Measurements from ENCODE around the gene BAZ2B.

The BAZ2B gene

DNA sequence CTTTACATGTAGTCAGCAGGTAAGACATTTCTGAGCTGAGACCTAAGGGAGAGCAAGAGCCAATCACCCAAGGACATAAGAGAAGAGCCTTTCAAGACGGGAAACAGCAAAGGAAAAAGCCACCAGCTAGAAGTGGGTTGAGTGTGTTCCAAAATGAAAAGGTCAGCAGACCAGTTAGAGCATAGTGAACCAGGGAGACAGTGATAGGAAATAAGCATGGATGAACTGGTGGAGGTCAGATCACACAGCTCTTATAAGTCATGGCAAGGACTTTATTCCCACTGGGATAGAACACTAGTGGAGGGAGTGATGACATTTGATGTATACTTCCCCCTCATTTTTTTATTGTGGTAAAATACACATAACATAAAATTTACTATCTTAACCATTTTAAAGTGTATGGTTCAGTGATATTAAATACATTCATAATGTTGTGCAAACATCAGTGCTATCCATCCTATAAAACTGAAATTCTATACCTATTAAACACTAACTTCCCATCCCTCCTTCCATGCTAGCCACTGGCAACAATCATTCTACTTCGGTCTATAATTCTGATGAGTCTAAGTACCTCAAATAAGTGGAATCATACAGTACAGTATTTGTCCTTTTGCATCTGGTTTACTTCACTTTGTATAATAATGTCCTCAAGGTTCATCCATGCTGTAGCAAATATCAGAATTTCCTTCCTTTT, 174.0 kb downstream of the BAZ2B start:
- H3K9me3 ChIP-seq: no peaks in the 10 kb centered on the region
- no peak overlapping the region for H3K4me3 ChIP-seq
- no peak for TF ChIP-seq Cebpa-rat (IDR thresholded peaks at IDR 0.05)
- H3K4me2 ChIP-seq: peak overlapping the region; percentile 52
- no peak overlapping the region for H3K9ac ChIP-seq
- peaks cover 19% of the 10 kb centered on the region for H3K4me1 ChIP-seq
- no peaks in the 10 kb centered on the region for H4K20me1 ChIP-seq
- H3K36me3 ChIP-seq: peaks cover 70% of the 10 kb centered on the region
- no peaks in the 10 kb centered on the region for H3K27me3 ChIP-seq
- H3K27ac ChIP-seq: no peak overlapping the region

DNA sequence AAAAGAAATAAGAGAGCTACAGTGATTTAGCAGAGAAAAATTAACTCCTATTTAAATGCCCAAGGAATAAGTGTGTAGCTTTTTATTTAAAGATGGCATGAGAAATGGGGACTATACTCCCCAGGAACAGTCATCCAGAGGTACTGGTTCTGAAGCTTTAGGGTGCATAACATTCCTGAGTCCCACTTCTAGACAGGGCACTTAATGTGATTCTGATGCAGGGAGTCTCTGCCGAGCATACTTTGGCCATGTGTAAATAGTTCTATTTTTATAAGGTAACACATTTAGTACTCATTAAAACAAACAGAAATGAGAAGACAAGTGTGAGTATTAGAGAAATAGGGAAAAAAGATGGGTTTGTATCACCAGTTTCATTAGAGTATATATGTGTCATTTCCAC, 175.2 kb downstream of the BAZ2B start:
- H4K20me1 ChIP-seq: no peaks in the 10 kb centered on the region
- H3K9ac ChIP-seq: no peak overlapping the region
- H3K27me3 ChIP-seq: no peaks in the 10 kb centered on the region
- H3K4me2 ChIP-seq: no peak overlapping the region
- H3K4me1 ChIP-seq: peaks cover 19% of the 10 kb centered on the region
- H3K4me3 ChIP-seq: no peak overlapping the region
- no peak for TF ChIP-seq Cebpa-rat (IDR thresholded peaks at IDR 0.05)
- H3K36me3 ChIP-seq: peaks cover 68% of the 10 kb centered on the region
- H3K9me3 ChIP-seq: no peaks in the 10 kb centered on the region
- H3K27ac ChIP-seq: no peak overlapping the region

DNA sequence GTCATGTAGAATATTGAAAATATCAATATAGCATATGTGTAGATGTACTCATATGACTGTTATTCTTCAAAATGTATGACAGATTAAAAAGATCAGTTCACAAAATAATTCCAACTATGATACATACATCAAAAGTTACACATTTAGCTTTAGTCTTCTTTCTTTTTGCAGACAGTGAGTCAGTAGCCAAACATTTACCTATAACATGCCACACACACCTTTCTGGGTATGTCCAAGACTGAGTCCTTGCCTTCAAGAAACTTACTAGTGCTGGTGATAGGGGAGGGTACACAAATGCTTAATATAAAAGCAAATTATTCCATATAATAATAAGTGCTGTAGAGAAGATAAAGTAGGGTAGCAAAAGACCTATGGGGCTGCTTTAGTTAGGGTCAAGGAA, 176.9 kb downstream of the BAZ2B start:
- TF ChIP-seq Cebpa-rat (IDR thresholded peaks at IDR 0.05): no peak
- Histone ChIP-seq H3K4me3 (no peak overlapping the region), H3K9me3 (no peaks in the 10 kb centered on the region), H3K27ac (no peak overlapping the region), H3K4me1 (peaks cover 19% of the 10 kb centered on the region), H3K27me3 (no peaks in the 10 kb centered on the region), H4K20me1 (no peaks in the 10 kb centered on the region), H3K9ac (no peak overlapping the region), H3K36me3 (peaks cover 57% of the 10 kb centered on the region), H3K4me2 (no peak overlapping the region)

DNA sequence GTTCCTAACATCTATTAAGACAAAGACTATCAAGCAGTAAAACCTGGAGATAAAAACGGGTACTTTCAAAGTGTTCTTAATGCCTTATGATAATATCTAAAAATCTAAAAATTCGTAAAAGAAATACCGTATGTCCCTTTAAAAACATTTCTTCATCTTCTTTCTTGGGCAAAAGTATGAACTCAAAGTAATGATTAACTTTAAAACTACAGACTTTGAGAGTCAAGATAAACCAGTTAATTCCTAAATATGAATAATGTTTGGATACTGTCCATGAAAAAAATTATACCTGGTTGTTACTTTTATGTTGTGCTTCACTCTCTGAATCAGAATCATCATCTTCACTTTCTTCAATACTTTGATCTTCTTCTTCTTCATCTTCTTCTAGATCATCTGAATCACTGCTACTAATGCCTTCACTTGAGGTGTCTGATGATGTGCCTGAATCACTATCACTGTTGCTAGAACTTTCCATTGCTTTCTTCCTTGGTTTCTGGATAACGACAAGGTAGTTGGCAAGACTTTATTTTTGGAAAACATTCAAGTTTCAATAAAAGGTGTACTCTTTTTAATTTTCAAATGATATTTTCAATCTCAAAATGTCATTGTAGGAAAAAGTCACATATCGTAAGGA, 177.5 kb downstream of the BAZ2B start:
- Histone ChIP-seq H3K9ac (no peak overlapping the region), H3K36me3 (peaks cover 52% of the 10 kb centered on the region)
- no peak for TF ChIP-seq Cebpa-rat (IDR thresholded peaks at IDR 0.05)

DNA sequence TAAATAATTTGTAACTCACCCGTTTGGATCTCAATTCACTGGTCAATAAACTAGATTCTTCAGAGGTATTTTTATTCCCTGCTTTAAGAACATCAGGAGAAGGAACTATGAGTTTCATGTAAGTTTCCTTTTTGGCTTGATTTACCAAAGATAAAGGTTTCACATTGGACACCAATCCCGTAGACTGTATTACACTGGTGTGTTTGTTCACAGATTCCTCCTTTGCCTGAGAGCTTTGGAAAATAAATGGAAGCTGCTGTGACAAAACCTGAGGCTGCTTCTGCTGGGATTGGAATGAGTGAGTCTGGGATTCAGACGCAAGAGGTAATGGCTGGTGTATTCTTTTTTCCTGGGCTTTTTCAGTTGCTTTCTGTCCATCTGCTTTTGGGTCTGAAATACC, 178.1 kb downstream of the BAZ2B start:
- H4K20me1 ChIP-seq: no peaks in the 10 kb centered on the region

More for the DNA sequence above, 177.5 kb downstream of the BAZ2B start:
- H3K27ac ChIP-seq: no peak overlapping the region
- H4K20me1 ChIP-seq: no peaks in the 10 kb centered on the region
- no peaks in the 10 kb centered on the region for H3K27me3 ChIP-seq
- no peaks in the 10 kb centered on the region for H3K9me3 ChIP-seq
- H3K4me1 ChIP-seq: peaks cover 19% of the 10 kb centered on the region
- H3K4me3 ChIP-seq: no peak overlapping the region
- H3K4me2 ChIP-seq: no peak overlapping the region

DNA sequence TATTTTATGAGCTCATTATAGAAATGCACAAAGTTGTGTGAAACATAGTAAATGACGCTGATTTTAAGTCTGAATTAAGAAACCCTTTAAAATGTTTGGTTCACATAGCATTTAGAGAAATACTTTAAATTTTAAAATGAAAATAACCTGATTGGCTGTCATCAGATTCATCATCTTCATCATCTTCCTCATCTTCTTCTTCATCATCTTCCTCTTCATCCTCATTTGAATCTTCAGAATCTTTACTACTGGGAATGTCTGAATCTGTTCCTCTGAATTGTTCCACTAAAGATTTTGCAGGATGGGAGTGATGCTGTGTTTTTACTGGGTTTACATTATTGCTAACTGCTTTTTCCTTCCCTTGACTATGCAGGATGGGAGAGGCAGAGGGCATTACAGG, 183.7 kb downstream of the BAZ2B start:
- H3K27ac ChIP-seq: no peak overlapping the region
- no peak overlapping the region for H3K9ac ChIP-seq
- TF ChIP-seq Cebpa-rat (IDR thresholded peaks at IDR 0.05): no peak
- H3K4me2 ChIP-seq: no peak overlapping the region
- no peaks in the 10 kb centered on the region for H3K9me3 ChIP-seq
- H3K4me1 ChIP-seq: no peaks in the 10 kb centered on the region
- no peaks in the 10 kb centered on the region for H3K27me3 ChIP-seq
- H3K36me3 ChIP-seq: peaks cover 35% of the 10 kb centered on the region
- no peak overlapping the region for H3K4me3 ChIP-seq
- no peaks in the 10 kb centered on the region for H4K20me1 ChIP-seq

More for the DNA sequence above, 178.1 kb downstream of the BAZ2B start:
- H3K27me3 ChIP-seq: no peaks in the 10 kb centered on the region
- TF ChIP-seq Cebpa-rat (IDR thresholded peaks at IDR 0.05): no peak
- peaks cover 18% of the 10 kb centered on the region for H3K4me1 ChIP-seq
- no peaks in the 10 kb centered on the region for H3K9me3 ChIP-seq
- H3K4me3 ChIP-seq: no peak overlapping the region
- H3K27ac ChIP-seq: no peak overlapping the region
- no peak overlapping the region for H3K4me2 ChIP-seq
- H3K36me3 ChIP-seq: peaks cover 49% of the 10 kb centered on the region
- H3K9ac ChIP-seq: no peak overlapping the region

DNA sequence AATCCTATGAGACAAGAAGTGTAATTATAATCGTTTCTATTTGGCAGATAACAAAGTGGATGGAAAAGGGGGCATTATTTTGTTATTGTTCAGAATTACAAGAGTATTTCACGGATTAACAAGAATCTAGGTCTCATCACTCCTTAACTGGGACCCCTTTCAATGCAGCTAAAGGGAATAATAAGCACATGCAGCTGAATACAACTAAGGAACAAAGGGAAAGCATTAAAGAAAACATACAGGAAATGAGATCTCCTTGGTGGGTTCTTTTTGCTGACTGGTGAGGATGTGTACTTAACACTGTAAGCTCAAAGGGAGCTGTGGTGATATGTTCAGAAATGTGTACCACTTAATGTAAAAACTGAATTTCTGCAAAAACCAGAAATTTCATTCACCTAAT, 189.3 kb downstream of the BAZ2B start:
- no peak for TF ChIP-seq Cebpa-rat (IDR thresholded peaks at IDR 0.05)
- Histone ChIP-seq H3K4me3 (no peak overlapping the region), H3K4me2 (no peak overlapping the region), H3K36me3 (peaks cover 24% of the 10 kb centered on the region), H3K9ac (no peak overlapping the region), H3K27me3 (no peaks in the 10 kb centered on the region), H4K20me1 (no peaks in the 10 kb centered on the region), H3K9me3 (no peaks in the 10 kb centered on the region), H3K4me1 (peaks cover 3% of the 10 kb centered on the region; the same call in 1 of the 2 replicates), H3K27ac (no peak overlapping the region)

DNA sequence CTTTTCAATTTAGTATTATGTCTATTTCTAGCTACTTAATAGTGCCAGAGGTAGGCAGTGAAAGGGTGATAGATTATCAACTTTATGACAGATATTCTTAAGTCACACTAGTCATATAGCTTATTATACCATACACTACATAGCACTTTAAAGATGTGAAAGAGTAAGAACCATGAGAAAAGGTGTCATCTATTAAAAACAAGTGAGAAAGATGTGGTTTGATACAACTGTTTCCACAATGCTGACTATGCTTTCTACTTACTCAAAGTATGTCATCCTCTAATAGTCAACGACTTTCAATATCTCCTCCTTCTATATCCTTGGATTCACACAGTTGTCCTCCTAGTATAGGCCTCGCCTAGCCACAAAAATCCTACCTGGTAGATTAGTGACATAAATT, 196.9 kb downstream of the BAZ2B start:
- Histone ChIP-seq H3K36me3 (peaks cover 13% of the 10 kb centered on the region; the same call in 1 of the 2 replicates), H3K4me3 (no peak overlapping the region), H3K4me2 (no peak overlapping the region), H3K27me3 (no peaks in the 10 kb centered on the region), H3K9ac (no peak overlapping the region), H3K9me3 (no peaks in the 10 kb centered on the region), H3K4me1 (no peaks in the 10 kb centered on the region), H3K27ac (no peak overlapping the region), H4K20me1 (no peaks in the 10 kb centered on the region)
- TF ChIP-seq Cebpa-rat (IDR thresholded peaks at IDR 0.05): no peak

DNA sequence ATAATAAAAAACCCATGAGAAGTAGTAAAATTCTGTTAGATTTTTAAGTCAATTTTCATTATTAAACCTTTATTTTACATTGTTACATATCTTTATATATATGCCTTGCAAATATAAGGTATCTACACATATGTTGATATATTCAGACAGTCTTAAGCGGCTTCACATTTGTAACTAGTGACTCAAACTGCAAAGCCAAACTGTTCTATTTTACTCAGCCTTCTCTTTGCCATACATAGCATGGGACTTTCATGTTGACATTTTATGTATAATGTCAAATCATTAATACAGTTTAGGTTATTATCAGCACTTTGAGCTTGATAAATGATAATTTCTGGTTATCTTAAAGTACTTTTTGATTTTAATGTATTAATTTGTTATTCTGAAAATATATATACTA, 204.9 kb downstream of the BAZ2B start:
- Histone ChIP-seq H3K4me1 (no peaks in the 10 kb centered on the region), H3K36me3 (peaks cover 28% of the 10 kb centered on the region; the same call in 1 of the 2 replicates), H3K9ac (no peak overlapping the region), H4K20me1 (no peaks in the 10 kb centered on the region), H3K9me3 (no peaks in the 10 kb centered on the region), H3K27ac (no peak overlapping the region), H3K4me3 (no peak overlapping the region), H3K4me2 (no peak overlapping the region), H3K27me3 (no peaks in the 10 kb centered on the region)
- TF ChIP-seq Cebpa-rat (IDR thresholded peaks at IDR 0.05): no peak

DNA sequence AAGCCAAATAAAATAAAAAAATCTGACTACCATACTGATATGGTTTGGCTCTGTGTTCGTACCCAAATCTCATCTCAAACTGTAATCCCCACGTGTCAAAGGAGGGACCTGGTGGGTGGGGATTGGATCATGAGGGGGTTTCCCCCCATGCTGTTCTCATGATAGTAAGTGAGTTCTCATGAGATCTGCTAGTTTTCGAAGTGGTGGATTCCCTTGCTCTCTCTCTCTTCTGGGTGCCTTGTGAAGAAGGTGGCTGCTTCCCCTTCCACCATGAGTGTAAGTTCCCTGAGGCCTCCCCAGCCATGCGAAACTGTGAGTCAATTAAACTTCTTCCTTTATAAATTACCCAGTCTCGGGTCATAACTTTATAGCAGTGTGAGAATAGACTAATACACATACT, 206.1 kb downstream of the BAZ2B start:
- H3K4me1 ChIP-seq: no peaks in the 10 kb centered on the region
- H3K36me3 ChIP-seq: peaks cover 34% of the 10 kb centered on the region; the same call in 1 of the 2 replicates
- no peaks in the 10 kb centered on the region; the same call in 1 of the 2 replicates for H3K9me3 ChIP-seq
- no peak overlapping the region for H3K4me2 ChIP-seq
- no peak overlapping the region for H3K27ac ChIP-seq
- no peak for TF ChIP-seq Cebpa-rat (IDR thresholded peaks at IDR 0.05)
- H3K27me3 ChIP-seq: no peaks in the 10 kb centered on the region
- no peak overlapping the region for H3K9ac ChIP-seq
- H3K4me3 ChIP-seq: no peak overlapping the region
- no peaks in the 10 kb centered on the region for H4K20me1 ChIP-seq
